ENCODE results near the gene TMEM63B.

DNA sequence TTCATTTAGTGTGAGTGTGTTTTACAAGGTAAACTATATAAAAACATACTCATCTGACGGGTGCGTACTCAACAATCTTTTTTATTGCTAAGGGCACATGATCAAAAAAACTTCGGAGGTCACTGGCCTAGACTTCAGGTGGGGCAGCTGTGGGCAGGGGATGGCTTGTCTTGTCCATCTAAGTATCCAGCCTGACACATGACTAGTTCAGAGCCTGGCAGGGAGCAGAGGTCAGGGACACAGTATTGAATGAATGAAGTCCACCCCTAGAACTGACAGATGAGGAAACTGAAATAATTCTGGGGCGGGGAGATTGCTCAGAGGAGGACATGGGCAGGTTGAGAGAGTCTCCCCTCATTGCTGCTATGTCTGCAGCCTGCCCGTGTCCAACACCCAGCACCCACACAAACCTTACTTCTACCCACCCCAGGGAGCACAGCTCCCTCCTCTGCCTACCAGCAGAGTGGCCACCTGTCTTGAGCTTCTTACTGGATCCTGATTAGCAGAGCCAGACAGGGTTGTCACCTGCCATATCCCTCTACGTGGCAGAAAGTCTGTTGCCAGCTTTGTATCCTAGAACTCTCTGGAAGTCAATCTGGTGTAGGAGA, 49.0 kb upstream of the TMEM63B start:
- TF ChIP-seq, protein P1, sequence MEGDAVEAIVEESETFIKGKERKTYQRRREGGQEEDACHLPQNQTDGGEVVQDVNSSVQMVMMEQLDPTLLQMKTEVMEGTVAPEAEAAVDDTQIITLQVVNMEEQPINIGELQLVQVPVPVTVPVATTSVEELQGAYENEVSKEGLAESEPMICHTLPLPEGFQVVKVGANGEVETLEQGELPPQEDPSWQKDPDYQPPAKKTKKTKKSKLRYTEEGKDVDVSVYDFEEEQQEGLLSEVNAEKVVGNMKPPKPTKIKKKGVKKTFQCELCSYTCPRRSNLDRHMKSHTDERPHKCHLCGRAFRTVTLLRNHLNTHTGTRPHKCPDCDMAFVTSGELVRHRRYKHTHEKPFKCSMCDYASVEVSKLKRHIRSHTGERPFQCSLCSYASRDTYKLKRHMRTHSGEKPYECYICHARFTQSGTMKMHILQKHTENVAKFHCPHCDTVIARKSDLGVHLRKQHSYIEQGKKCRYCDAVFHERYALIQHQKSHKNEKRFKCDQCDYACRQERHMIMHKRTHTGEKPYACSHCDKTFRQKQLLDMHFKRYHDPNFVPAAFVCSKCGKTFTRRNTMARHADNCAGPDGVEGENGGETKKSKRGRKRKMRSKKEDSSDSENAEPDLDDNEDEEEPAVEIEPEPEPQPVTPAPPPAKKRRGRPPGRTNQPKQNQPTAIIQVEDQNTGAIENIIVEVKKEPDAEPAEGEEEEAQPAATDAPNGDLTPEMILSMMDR (IDR thresholded peaks at IDR 0.05), result no peak
- TF ChIP-seq POLR2A (IDR thresholded peaks at IDR 0.05), result no peak

Measured in heart left ventricle (tissue), 13 donors.